Left lobe of liver (tissue), 2 donors: ENCODE results near the gene RPA1. TPM values are rescaled to one million over a fixed set of nuclear protein-coding genes. Genes with fewer than 3 reads are reported as not detected.
"Not testable (repeated sequence)": the region's sequence is repeated elsewhere in the genome, so short reads cannot be mapped to it uniquely, and the experiment has no call there.

Experiments used
- ATAC-seq: fragments of 200-7000 bp; cut with Tn5 transposase; one replicate; pipeline ENCODE4 v1.9.1; 2020; ENCODE audit warnings: mild to moderate bottlenecking, moderate library complexity
- DNase-seq: peaks from one replicate; pipeline ENCODE4 v3.0.0-alpha.2; 2020; ENCODE audit warnings: low spot score
- total RNA-seq: library from RNA; stranded (reverse); gene quantifications from one replicate; pipeline ENCODE4 v1.2.1, GENCODE V29; 2021
- donor health status: DM: no; HTN: no; CAD: no; lungs with moderate emphysema.
- donor health status: DM: no; HTN: yes; CAD: no.

The RPA1 gene
- total RNA-seq: 33.3 TPM

GRCh38 chr17:1829592-1830257 lies at the start of gene RPA1, which contains the start of gene SMYD4:
Gene RPA1 (plus strand): TSS chr17:1830005. CDS start chr17:1830094, 89 bp downstream.
Gene SMYD4 (minus strand): TSS chr17:1829902. CDS start chr17:1827994, 1,908 bp downstream.
- ATAC-seq (peak; percentile 99), DNase-seq (peak; percentile 92)

GRCh38 chr17:1782171-1782567 lies 47.6 kb upstream of the RPA1 start:
- no peak for ATAC-seq
- no peak for DNase-seq

GRCh38 chr17:1783271-1783670 lies 46.5 kb upstream of the RPA1 start:
- no peak for DNase-seq
- ATAC-seq: peak; percentile 2

GRCh38 chr17:1783834-1784611 lies 45.8 kb upstream of the RPA1 start:
- ATAC-seq (peak; percentile 84), DNase-seq (peak; percentile 75)

- DNase-seq: no peak
- peak; percentile 12 for ATAC-seq
Measured at GRCh38 chr17:1785930-1786329, 43.9 kb upstream of the RPA1 start.

GRCh38 chr17:1786708-1787107 lies 43.1 kb upstream of the RPA1 start:
- no peak for DNase-seq
- no peak for ATAC-seq

- no peak for DNase-seq
- ATAC-seq: no peak
Measured at GRCh38 chr17:1787301-1787902, 42.4 kb upstream of the RPA1 start.

GRCh38 chr17:1789936-1790335 lies 39.9 kb upstream of the RPA1 start:
- peak; percentile 16 for ATAC-seq
- DNase-seq: no peak

- no peak for ATAC-seq
- no peak for DNase-seq
Measured at GRCh38 chr17:1792495-1793446, 37.0 kb upstream of the RPA1 start.

- DNase-seq: no peak
- ATAC-seq: no peak
Measured at GRCh38 chr17:1793447-1793806, 36.4 kb upstream of the RPA1 start.

- ATAC-seq (peak; percentile 17), DNase-seq (no peak)
Measured at GRCh38 chr17:1796800-1797199, 33.0 kb upstream of the RPA1 start.

- DNase-seq: no peak
- no peak for ATAC-seq
Measured at GRCh38 chr17:1797323-1797722, 32.5 kb upstream of the RPA1 start.

GRCh38 chr17:1797846-1798245 lies 32.0 kb upstream of the RPA1 start:
- DNase-seq: not testable (repeated sequence)
- ATAC-seq: peak; percentile 82

GRCh38 chr17:1800240-1800639 lies 29.6 kb upstream of the RPA1 start:
- no peak for ATAC-seq

GRCh38 chr17:1800712-1801111 lies 29.1 kb upstream of the RPA1 start:
- ATAC-seq (no peak), DNase-seq (no peak)

More at GRCh38 chr17:1800240-1800639, 29.6 kb upstream of the RPA1 start:
- no peak for DNase-seq

- DNase-seq (no peak), ATAC-seq (peak; percentile 61)
Measured at GRCh38 chr17:1802429-1802828, 27.4 kb upstream of the RPA1 start.

GRCh38 chr17:1803280-1803679 lies 26.5 kb upstream of the RPA1 start:
- ATAC-seq: peak; percentile 78
- DNase-seq: no peak

GRCh38 chr17:1807890-1808289 lies 21.9 kb upstream of the RPA1 start:
- no peak for ATAC-seq
- no peak for DNase-seq

- DNase-seq (no peak), ATAC-seq (peak; percentile 54)
Measured at GRCh38 chr17:1808644-1809043, 21.2 kb upstream of the RPA1 start.

- ATAC-seq, DNase-seq: not testable (repeated sequence)
Measured at GRCh38 chr17:1809815-1810214, 20.0 kb upstream of the RPA1 start.
